Gastroesophageal sphincter (tissue), 3 donors: Measurements from ENCODE around the gene PRKD1.

Experiments
- EP300 ChIP-seq: sonication (generic); formaldehyde crosslinking; IDR thresholded peaks from one replicate; pipeline ENCODE4 v1.6.1; 2017; ENCODE audit warnings: antibody characterized with exemption, mild to moderate bottlenecking
- POLR2A ChIP-seq, 2 donors: fragments of 450-650 bp; IDR thresholded peaks; one replicate each; pipeline ENCODE4 v1.6.1; 2017; ENCODE audit warnings: antibody characterized with exemption in 2 of 2, mild to moderate bottlenecking in 2 of 2, moderate library complexity in 1 of 2
- POLR2AphosphoS5 ChIP-seq: sonication (generic); formaldehyde crosslinking; IDR thresholded peaks from one replicate; pipeline ENCODE4 v1.6.1; 2017; ENCODE audit warnings: antibody characterized with exemption
- TF ChIP-seq, protein P1 (sequence below), 4 experiments: fragments of 200-600 bp in 2 of 4; fragments of 450-650 bp in 2 of 4; sonication (generic) in 1 of 4; IDR thresholded peaks; one replicate each; pipeline ENCODE4 v1.5.1; 2017 to 2019; ENCODE audit warnings: antibody characterized with exemption in 4 of 4, mild to moderate bottlenecking in 2 of 4, moderate library complexity in 2 of 4

DNA sequence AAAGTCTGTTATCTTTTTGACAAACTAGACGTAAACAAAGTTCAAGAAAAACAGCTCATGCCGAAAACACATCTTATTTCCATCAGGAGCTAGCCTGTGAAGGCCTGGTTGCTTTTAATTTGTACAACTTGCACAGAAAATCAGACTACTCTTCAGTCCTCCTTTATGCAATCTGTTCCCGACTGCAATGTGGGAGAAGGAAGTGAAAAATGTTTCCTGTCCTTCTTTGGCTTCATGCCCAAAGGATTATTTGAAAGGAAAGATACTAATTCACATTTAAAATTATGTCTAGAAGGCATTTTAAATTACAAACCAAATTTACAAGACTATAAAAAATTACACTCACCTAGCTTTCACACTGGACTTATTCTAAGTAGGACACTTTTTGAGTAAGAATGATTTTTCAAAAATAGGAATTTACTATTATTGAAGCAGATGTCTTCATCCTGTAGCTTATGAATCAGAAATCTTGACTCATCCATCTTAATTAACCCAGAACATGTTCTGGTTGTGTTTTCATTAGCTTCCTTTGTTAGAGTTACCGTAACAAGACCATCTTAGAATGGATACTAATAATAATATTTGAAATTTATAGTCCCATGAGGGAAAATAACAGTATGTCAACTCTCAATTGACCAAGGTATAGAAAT, 272.6 kb downstream of the PRKD1 start:
- TF ChIP-seq, protein P1, sequence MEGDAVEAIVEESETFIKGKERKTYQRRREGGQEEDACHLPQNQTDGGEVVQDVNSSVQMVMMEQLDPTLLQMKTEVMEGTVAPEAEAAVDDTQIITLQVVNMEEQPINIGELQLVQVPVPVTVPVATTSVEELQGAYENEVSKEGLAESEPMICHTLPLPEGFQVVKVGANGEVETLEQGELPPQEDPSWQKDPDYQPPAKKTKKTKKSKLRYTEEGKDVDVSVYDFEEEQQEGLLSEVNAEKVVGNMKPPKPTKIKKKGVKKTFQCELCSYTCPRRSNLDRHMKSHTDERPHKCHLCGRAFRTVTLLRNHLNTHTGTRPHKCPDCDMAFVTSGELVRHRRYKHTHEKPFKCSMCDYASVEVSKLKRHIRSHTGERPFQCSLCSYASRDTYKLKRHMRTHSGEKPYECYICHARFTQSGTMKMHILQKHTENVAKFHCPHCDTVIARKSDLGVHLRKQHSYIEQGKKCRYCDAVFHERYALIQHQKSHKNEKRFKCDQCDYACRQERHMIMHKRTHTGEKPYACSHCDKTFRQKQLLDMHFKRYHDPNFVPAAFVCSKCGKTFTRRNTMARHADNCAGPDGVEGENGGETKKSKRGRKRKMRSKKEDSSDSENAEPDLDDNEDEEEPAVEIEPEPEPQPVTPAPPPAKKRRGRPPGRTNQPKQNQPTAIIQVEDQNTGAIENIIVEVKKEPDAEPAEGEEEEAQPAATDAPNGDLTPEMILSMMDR (IDR thresholded peaks at IDR 0.05): no peak
- TF ChIP-seq POLR2AphosphoS5 (no peak), POLR2A (IDR thresholded peaks at IDR 0.05) (no peak), EP300 (no peak)
